Fibroblast of the aortic adventitia (primary cell): ENCODE measurements around the gene SERPINA3. TPM values are rescaled to one million over a fixed set of nuclear protein-coding genes. Genes with fewer than 3 reads are reported as not detected.

Experiments used
- DNase-seq: peaks from one replicate; pipeline ENCODE4 v3.0.0-alpha.2; 2010; ENCODE audit warnings: low read depth
- H3K4me3 ChIP-seq: 2 replicates; pipeline ENCODE4 v1.5.1; 2011; ENCODE audit warnings: low read depth, mild to moderate bottlenecking, control low read depth, low read length, moderate library complexity
- total RNA-seq: library from RNA; depleted of rRNA; stranded (reverse); fragments of >200 nt; gene quantifications from 2 replicates; pipeline ENCODE4 v1.2.3, GENCODE V29; 2012; ENCODE audit warnings: low replicate concordance
- TF ChIP-seq, protein P1 (sequence below): IDR thresholded peaks from 2 replicates; pipeline ENCODE4 v1.5.1; 2011; ENCODE audit warnings: mild to moderate bottlenecking, low read length, control low read depth, inconsistent platforms; ENCODE audit not compliant: insufficient read depth

The SERPINA3 gene
- total RNA-seq, 1 donor: 13.6 TPM

DNA sequence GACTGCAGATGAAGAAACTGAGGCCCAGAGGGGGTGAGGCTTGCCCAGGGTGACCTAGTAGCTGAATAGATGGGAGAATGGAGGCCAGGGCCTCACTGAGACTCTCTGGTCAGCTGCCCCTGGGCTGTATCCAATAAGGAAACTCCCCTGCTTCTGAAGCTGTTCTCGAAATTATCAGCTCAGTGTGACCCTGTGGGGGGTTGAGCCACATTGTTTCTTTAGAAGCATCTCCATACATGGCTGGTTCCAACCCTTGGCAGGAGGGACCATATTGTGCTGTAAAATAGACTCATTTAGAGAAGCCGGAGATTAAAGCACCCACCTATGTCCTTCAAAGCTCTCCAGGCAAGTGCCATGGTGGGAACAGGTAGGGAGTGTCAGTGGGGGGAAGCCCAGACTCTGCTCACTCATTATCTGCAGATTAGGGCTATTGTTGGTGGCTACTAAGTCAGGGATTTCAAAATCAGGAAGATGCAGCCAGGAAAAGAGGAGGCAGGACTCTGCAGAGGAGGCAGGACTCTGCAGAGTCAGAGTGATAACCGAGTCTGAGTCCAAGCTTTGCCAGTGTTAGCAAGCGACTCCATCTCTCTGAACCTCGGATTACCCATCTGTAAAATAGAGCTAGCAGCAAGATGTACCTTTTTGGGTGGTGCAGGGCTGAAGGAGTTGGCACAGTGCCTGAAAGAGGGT is 27.5 kb upstream of the SERPINA3 start:
- DNase-seq: peak; percentile 33
- no peak overlapping the region for H3K4me3 ChIP-seq
- TF ChIP-seq, protein P1, sequence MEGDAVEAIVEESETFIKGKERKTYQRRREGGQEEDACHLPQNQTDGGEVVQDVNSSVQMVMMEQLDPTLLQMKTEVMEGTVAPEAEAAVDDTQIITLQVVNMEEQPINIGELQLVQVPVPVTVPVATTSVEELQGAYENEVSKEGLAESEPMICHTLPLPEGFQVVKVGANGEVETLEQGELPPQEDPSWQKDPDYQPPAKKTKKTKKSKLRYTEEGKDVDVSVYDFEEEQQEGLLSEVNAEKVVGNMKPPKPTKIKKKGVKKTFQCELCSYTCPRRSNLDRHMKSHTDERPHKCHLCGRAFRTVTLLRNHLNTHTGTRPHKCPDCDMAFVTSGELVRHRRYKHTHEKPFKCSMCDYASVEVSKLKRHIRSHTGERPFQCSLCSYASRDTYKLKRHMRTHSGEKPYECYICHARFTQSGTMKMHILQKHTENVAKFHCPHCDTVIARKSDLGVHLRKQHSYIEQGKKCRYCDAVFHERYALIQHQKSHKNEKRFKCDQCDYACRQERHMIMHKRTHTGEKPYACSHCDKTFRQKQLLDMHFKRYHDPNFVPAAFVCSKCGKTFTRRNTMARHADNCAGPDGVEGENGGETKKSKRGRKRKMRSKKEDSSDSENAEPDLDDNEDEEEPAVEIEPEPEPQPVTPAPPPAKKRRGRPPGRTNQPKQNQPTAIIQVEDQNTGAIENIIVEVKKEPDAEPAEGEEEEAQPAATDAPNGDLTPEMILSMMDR: no peak

DNA sequence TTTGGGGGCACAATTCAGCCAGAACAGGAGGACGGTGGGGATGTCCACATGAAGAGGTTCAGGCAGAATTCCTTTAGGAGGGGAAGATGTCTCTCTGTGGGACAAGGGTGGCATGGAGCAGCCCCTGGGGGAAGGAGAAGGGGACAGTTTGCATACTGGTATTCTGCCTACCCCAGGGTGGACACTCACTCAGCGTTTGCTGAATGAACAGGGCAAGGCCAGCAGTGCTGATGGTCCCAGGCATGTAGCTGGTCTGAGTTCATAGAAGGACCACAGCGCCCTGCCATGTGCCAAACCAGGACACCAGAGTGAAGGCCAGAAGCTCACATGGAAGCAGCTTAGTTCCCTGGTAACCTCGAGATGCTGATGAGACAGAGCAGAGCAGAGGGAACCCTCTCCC is 25.6 kb upstream of the SERPINA3 start:
- TF ChIP-seq, protein P1: no peak
- no peak overlapping the region for H3K4me3 ChIP-seq
- DNase-seq: no peak

DNA sequence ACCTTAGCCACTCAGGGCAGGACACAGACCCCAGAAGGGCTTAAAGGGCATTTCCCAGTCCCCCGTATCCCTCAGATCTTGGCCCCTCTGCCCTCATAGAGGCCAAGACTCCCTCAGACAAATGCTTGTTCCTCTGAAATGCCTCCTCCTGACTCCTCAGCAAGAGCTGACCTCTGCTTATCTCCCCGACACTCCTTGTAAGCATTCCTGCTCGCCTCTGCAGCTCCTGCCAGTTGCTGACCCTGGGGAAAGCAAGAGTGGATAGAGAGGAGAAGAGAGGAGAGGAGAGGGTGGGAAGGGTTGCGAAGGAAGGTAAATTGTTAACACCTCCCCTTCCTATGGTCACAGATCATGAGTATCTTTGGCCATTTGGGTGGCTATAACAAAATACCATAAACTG is 23.9 kb upstream of the SERPINA3 start:
- no peak for DNase-seq
- H3K4me3 ChIP-seq: no peak overlapping the region
- TF ChIP-seq, protein P1: no peak

DNA sequence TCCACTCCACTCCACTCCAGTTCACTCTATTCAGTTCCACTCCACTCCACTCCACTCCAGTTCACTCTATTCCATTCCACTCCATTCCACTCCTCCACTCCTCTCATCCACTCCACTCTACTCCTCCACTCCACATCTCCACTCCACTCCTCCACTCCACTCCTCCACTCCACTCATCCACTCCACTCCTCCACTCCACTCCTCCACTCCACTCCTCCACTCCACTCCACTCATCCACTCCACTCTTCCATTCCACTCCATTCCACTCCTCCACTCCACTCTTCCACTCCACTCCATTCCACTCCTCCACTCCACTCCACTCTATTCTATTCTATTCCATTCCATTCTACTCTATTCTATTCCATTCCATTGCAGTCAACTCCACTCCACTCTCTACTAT is 21.1 kb upstream of the SERPINA3 start:
- H3K4me3 ChIP-seq: no peak overlapping the region
- DNase-seq: no peak
- TF ChIP-seq, protein P1: no peak

DNA sequence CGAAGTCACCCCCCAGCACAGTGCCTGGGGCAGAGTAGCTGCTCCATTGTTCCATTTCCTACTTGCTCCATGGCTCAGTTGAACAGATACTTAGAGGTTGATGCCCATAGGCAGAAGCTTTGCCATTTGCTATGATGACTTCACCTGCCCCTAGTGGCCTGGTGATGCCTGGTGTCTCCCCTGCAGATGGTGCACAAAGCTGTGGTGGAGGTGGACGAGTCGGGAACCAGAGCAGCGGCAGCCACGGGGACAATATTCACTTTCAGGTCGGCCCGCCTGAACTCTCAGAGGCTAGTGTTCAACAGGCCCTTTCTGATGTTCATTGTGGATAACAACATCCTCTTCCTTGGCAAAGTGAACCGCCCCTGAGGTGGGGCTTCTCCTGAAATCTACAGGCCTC is 20.3 kb upstream of the SERPINA3 start:
- DNase-seq: no peak
- TF ChIP-seq, protein P1: no peak
- no peak overlapping the region for H3K4me3 ChIP-seq

DNA sequence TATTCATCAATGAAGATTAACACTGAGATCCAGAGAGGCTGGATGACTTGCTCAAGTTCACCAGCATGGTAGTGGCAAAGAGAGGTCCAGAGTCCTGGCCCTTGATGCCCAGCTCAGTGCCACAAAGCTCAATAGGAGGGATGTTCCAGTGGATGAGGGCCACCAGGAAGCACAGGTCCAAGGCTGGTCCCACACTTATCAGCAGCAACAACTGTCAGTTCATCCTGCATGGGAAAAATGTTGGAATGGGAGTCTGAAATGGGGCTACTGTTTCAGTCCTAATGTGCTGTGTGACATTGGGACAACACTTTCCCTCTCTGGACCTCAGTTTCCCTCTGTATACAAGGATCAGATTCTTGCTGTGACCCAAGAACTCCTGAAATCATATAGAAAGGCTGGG is 19.7 kb upstream of the SERPINA3 start:
- no peak overlapping the region for H3K4me3 ChIP-seq
- DNase-seq: no peak
- TF ChIP-seq, protein P1: no peak

DNA sequence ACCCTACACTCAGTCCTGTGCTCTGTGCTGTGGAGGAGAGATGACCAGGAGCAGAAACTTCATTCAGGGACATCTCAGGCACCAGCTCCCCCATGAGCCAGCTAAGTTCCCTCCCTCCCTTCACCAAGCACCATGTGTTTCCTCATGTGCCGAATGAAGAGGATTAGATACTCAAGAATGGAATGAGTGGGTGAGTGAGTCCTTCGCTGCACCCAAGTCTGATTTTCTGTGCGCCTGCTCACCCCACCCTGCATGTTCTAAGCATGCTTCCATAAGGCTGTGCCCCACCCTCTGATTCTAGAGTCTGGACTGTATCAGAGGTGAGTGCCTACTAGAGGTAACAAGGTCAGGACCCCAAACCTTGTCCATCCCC is 18.8 kb upstream of the SERPINA3 start:
- no peak overlapping the region for H3K4me3 ChIP-seq
- TF ChIP-seq, protein P1: no peak
- no peak for DNase-seq
